Upper lobe of right lung (tissue), 1 donor: Measurements from ENCODE around the gene GALNT12. TPM values are rescaled to one million over a fixed set of nuclear protein-coding genes. Genes with fewer than 3 reads are reported as not detected.

Experiments used
- ATAC-seq: fragments of 200-7000 bp; cut with Tn5 transposase; one replicate; pipeline ENCODE4 v1.9.1; 2020; ENCODE audit warnings: mild to moderate bottlenecking, moderate library complexity
- DNase-seq: peaks from one replicate; pipeline ENCODE4 v3.0.0-alpha.2; 2020
- H3K27ac ChIP-seq: fragments of 200-600 bp; one replicate; pipeline ENCODE4 v1.8.0; 2022
- H3K27me3 ChIP-seq: fragments of 200-600 bp; one replicate; pipeline ENCODE4 v1.8.0; 2022; ENCODE audit warnings: mild to moderate bottlenecking
- H3K36me3 ChIP-seq: fragments of 200-600 bp; one replicate; pipeline ENCODE4 v1.8.0; 2022
- H3K4me1 ChIP-seq: fragments of 200-600 bp; one replicate; pipeline ENCODE4 v1.8.0; 2022
- H3K4me3 ChIP-seq: fragments of 200-600 bp; one replicate; pipeline ENCODE4 v1.8.0; 2022; ENCODE audit warnings: mild to moderate bottlenecking
- H3K9me3 ChIP-seq: fragments of 200-600 bp; one replicate; pipeline ENCODE4 v1.8.0; 2022
- CTCF ChIP-seq: fragments of 200-600 bp; IDR thresholded peaks from one replicate; pipeline ENCODE4 v1.8.0; 2022; ENCODE audit warnings: antibody characterized with exemption
- intact Hi-C: fragments of 100-400 bp; cut with DNase I; formaldehyde crosslinking; loops from one replicate; pipeline ENCODE4 v1.11.0; 2022
- total RNA-seq: library from RNA; stranded (reverse); fragmentation: NEBNext Ultra II Directional; extraction: Animal tissue kit (Norgen Biotek cat#: 25700); gene quantifications from one replicate; pipeline ENCODE4 v1.2.1, GENCODE V29; 2021
- donor health status: DM: no; HTN: yes; CAD: no; lungs with severe emphysema.

GALNT12 gene
- total RNA-seq, 1 donor from 2014 or later = 28.3 TPM

- Histone ChIP-seq H3K9me3 (no peaks in the 10 kb centered on the region), H3K27ac (no peak overlapping the region), H3K4me1 (no peaks in the 10 kb centered on the region), H3K4me3 (no peak overlapping the region), H3K27me3 (no peaks in the 10 kb centered on the region), H3K36me3 (no peaks in the 10 kb centered on the region)
- DNase-seq = no peak
- TF ChIP-seq CTCF = no peak
- intact Hi-C loops = no loop called here
- no peak for ATAC-seq
Measured at GRCh38 chr9:98899408-98900056, 92.1 kb downstream of the GALNT12 start.

Other genes starting within 250 kb of the GALNT12 start
- 0.84 TPM for gene GABBR2, start 98.7 kb upstream of the GALNT12 start, total RNA-seq
- gene ANKS6, start 11.1 kb upstream of the GALNT12 start, total RNA-seq = 26.7 TPM
- gene COL15A1, start 136.2 kb downstream of the GALNT12 start, total RNA-seq = 8.0 TPM